A549 (cell line): ENCODE measurements around the gene ARHGDIB. TPM values are rescaled to one million over a fixed set of nuclear protein-coding genes. Genes with fewer than 3 reads are reported as not detected.

Experiments
- ATAC-seq, 2 experiments: fragments of 200-7000 bp in 1 of 2; fragments of >200 bp in 1 of 2; cut with Nextera tagmentation in 1 of 2; cut with Tn5 transposase in 1 of 2; 3 replicates each; pipeline versions ENCODE4 v1.8.0 to v1.9.1; 2018 to 2020; ENCODE audit warnings: mild to moderate bottlenecking in 1 of 2, moderate library complexity in 1 of 2
- CTCF ChIA-PET: fragments of 300-600 bp; sonication (Branson Sonifier 250); formaldehyde crosslinking; extraction: SDS; loops from one replicate; lab custom pipeline; 2021; ENCODE audit warnings: antibody characterized with exemption, inconsistent platforms; lab: Yijun Ruan, JAX
- POLR2A ChIA-PET: fragments of 350-600 bp; formaldehyde crosslinking; extraction: SDS; loops from one replicate; lab custom pipeline; 2021; ENCODE audit warnings: antibody characterized with exemption, inconsistent platforms; lab: Yijun Ruan, JAX
- DNase-seq, 2 experiments: peaks; one replicate each; pipeline versions ENCODE4 v3.0.0 to v3.0.0-alpha.2; 2011 to 2016; ENCODE audit warnings: low read depth in 1 of 2, low spot score in 1 of 2
- FAIRE-seq: peaks from 2 replicates; lab custom pipeline; 2011; peaks lifted over from hg19 to GRCh38; lab: Jason Lieb, UNC
- H3K27ac ChIP-seq, 2 experiments: fragments of >200 bp; sonication (Bioruptor Twin); formaldehyde crosslinking; 3 replicates each; pipeline ENCODE4 v1.5.1; 2016 to 2017
- H3K4me1 ChIP-seq: fragments of >200 bp; sonication (Bioruptor Twin); formaldehyde crosslinking; 3 replicates; pipeline ENCODE4 v1.6.1; 2016
- H3K4me2 ChIP-seq: fragments of >200 bp; sonication (Bioruptor Twin); formaldehyde crosslinking; 3 replicates; pipeline ENCODE4 v1.6.1; 2016
- H3K4me3 ChIP-seq: fragments of >200 bp; sonication (Bioruptor Twin); formaldehyde crosslinking; 3 replicates; pipeline ENCODE4 v1.5.1; 2016
- H3K9me3 ChIP-seq: fragments of >200 bp; sonication (Bioruptor Twin); formaldehyde crosslinking; 3 replicates; pipeline ENCODE4 v1.6.1; 2016
- BHLHE40 ChIP-seq: IDR thresholded peaks from 2 replicates; pipeline ENCODE4 v1.6.1; 2012; ENCODE audit warnings: low read depth, low read length, inconsistent platforms
- FOSB ChIP-seq: fragments of 250-450 bp; sonication (Bioruptor Pico); IDR thresholded peaks from 2 replicates; pipeline ENCODE4 v1.5.0; 2020; ENCODE audit warnings: mild to moderate bottlenecking, moderate library complexity
- FOSL2 ChIP-seq, 2 experiments: fragments of 450-650 bp in 1 of 2; fragments of >200 bp in 1 of 2; sonication (Bioruptor Twin) in 1 of 2; formaldehyde crosslinking; IDR thresholded peaks; 2 replicates each; pipeline versions ENCODE4 v1.5.0 to v1.6.1; 2016 to 2020; ENCODE audit warnings: mild to moderate bottlenecking in 1 of 2, moderate library complexity in 1 of 2
- GATA3 ChIP-seq: IDR thresholded peaks from 2 replicates; pipeline ENCODE4 v1.6.1; 2012; ENCODE audit warnings: borderline replicate concordance
- HDAC2 ChIP-seq: fragments of 200-600 bp; sonication (generic); IDR thresholded peaks from 2 replicates; pipeline ENCODE4 v1.6.1; 2016
- HOXA7 ChIP-seq: fragments of 250-450 bp; sonication (Bioruptor Pico); IDR thresholded peaks from 2 replicates; pipeline ENCODE4 v1.5.0; 2020; ENCODE audit warnings: mild to moderate bottlenecking, moderate library complexity
- HOXB5 ChIP-seq: fragments of 250-450 bp; sonication (Bioruptor Pico); IDR thresholded peaks from 2 replicates; pipeline ENCODE4 v1.5.0; 2020; ENCODE audit warnings: mild to moderate bottlenecking, moderate library complexity
- MAZ ChIP-seq: fragments of 150-350 bp; IDR thresholded peaks from 2 replicates; pipeline ENCODE4 v1.6.1; 2014; ENCODE audit warnings: antibody characterized with exemption, low read depth, low read length, borderline replicate concordance
- MYC ChIP-seq: IDR thresholded peaks from 2 replicates; pipeline ENCODE4 v1.6.1; 2012; ENCODE audit warnings: mild to moderate bottlenecking, inconsistent platforms, low read length, improper control_type of control experiment, borderline replicate concordance
- NPAS2 ChIP-seq: fragments of 250-450 bp; sonication (Bioruptor Pico); IDR thresholded peaks from 2 replicates; pipeline ENCODE4 v1.8.0; 2022; ENCODE audit warnings: mild to moderate bottlenecking, moderate library complexity, borderline replicate concordance
- NR3C1 ChIP-seq: fragments of >200 bp; sonication (Bioruptor Twin); formaldehyde crosslinking; IDR thresholded peaks from 3 replicates; pipeline ENCODE4 v1.6.1; 2017
- PBX3 ChIP-seq: IDR thresholded peaks from 2 replicates; pipeline ENCODE4 v1.6.1; 2012
- POLR2A ChIP-seq: IDR thresholded peaks from 2 replicates; pipeline ENCODE4 v1.6.1; 2012; ENCODE audit warnings: mild to moderate bottlenecking, low read length
- RAD21 ChIP-seq, 2 experiments: fragments of >200 bp in 1 of 2; sonication (Bioruptor Twin) in 1 of 2; formaldehyde crosslinking in 1 of 2; IDR thresholded peaks in 1 of 2; conservative IDR thresholded peaks in 1 of 2; 2 replicates in 1 of 2; 3 replicates in 1 of 2; pipeline ENCODE4 v1.6.1; 2012 to 2018; ENCODE audit warnings: inconsistent platforms in 1 of 2
- RARB ChIP-seq: fragments of 250-450 bp; sonication (Bioruptor Pico); IDR thresholded peaks from 2 replicates; pipeline ENCODE4 v1.8.0; 2021; ENCODE audit warnings: mild to moderate bottlenecking, moderate library complexity
- RFX5 ChIP-seq: fragments of 450-650 bp; IDR thresholded peaks from 2 replicates; pipeline ENCODE4 v1.7.1; 2014; ENCODE audit warnings: antibody characterized with exemption, mild to moderate bottlenecking, moderate library complexity
- TFCP2L1 ChIP-seq: fragments of 250-450 bp; sonication (Bioruptor Pico); IDR thresholded peaks from 2 replicates; pipeline ENCODE4 v1.5.0; 2021; ENCODE audit warnings: mild to moderate bottlenecking
- WGBS: methylation state at CpG from one replicate; pipeline ENCODE4 v1.1.6; 2017; ENCODE audit errors: missing lambda C conversion rate; 5-methylcytosine and 5-hydroxymethylcytosine counted together
- polyA plus RNA-seq, 4 experiments: library from polyadenylated mRNA; depleted of rRNA in 3 of 4; stranded (reverse); fragments of >200 nt; fragmentation: RNase III in 1 of 4; extraction: RNeasy Plus Mini Kit Qiagen cat#74134 plus additional on column Dnase treatment in 1 of 4; gene quantifications; 2 replicates in 3 of 4; 3 replicates in 1 of 4; pipeline ENCODE4 v1.2.3, GENCODE V29; 2011 to 2017
- TF ChIP-seq, protein P1 (sequence below): IDR thresholded peaks from 2 replicates; pipeline ENCODE4 v1.6.1; 2012; ENCODE audit warnings: low read depth, borderline replicate concordance
- TF ChIP-seq, protein P2 (sequence below): fragments of >200 bp; sonication (Bioruptor Twin); formaldehyde crosslinking; IDR thresholded peaks from 2 replicates; pipeline ENCODE4 v1.6.1; 2016

ARHGDIB gene
- polyA plus RNA-seq, 2 of the 4 experiments (the other 2 are of a cell fraction) = 0.84 to 3.5 TPM

DNA sequence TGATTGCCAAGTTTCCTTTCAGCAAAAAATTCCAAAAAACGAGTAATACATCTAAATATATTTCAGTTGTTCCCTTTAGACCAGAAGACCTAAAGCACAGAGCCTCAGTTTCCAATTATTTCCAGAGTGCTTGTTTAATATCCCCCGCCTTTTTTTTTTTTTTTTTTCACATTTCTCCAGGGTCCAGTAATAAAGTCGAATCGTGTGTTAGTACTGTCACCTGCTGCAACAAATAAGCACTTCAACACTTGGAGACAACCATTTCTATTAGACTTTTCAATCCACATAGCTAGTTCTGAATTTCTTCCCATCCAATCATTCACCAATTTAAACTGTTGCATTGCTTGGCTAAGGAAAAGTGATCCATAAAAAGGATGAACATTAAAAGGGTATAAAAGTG is 25.0 kb upstream of the ARHGDIB start:
- FAIRE-seq (no peak), DNase-seq (no peak), ATAC-seq (no peak)
- H3K9me3 ChIP-seq = 0 out of 3 replicates have a peak, but pooled peaks cover 4% of the 10 kb centered on the region
- ChIA-PET CTCF (interaction anchor here (1.1 to 1.9 kb wide), 2 partner anchors 49 to 141 kb away, joined by 4 to 6 read pairs; no protein-coding TSS in a partner anchor), POLR2A (no interaction called here)
- TF ChIP-seq MYC (no peak), RFX5 (no peak), HDAC2 (no peak), RAD21 (conservative IDR thresholded peaks at IDR 0.05 in 1 of 2, IDR thresholded peaks at IDR 0.05 in 1 of 2) (peak in 1 of 2 experiments; percentile 37; a peak in 3 of 5 replicates), NPAS2 (CRISPR knock-in tag) (no peak), NR3C1 (no peak), POLR2A (no peak)
- 38% methylated on average over 4 of the region's 4 CpGs for WGBS
- H3K4me3 ChIP-seq = no peak overlapping the region
- no peaks in the 10 kb centered on the region for H3K4me1 ChIP-seq
- H3K27ac ChIP-seq = no peak overlapping the region
- no peak overlapping the region for H3K4me2 ChIP-seq

DNA sequence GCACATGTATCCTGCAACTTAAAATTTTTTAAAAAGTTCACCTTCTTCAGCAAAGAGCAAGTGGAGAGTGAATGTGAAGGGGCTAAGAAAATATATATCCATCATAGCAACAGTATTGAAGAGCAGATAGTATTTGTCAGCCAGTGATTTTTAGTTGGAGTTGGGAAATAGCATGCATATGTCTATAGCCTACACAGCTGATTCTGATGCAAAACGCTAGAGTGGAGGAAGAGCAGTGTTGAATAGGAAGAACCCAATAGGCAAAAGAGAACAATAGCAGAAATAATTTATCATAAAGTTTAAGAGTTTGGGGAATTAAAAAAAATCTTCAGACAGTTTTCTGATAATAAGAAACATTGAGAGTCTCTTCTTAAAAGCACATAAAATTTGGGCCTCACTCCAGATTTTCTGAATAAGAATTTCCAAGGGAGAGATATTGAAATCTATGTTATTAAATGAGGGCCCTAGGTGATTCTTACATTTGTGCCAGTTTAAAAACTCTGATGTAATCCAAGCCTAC is 23.4 kb upstream of the ARHGDIB start:
- Histone ChIP-seq H3K4me3 (no peak overlapping the region), H3K27ac (no peak overlapping the region), H3K4me2 (no peak overlapping the region)
- no peak for DNase-seq
- CTCF ChIA-PET = interaction anchor here (1.5 to 1.9 kb wide), 2 partner anchors 139 to 174 kb away, joined by 6 to 8 read pairs; no protein-coding TSS in a partner anchor
- no peak for TF ChIP-seq FOSL2 (IDR thresholded peaks at IDR 0.05)
- no peak for TF ChIP-seq FOSL2 (CRISPR knock-in tag; IDR thresholded peaks at IDR 0.05)
- TF ChIP-seq PBX3 = no peak
- TF ChIP-seq TFCP2L1 (CRISPR knock-in tag) = no peak
- TF ChIP-seq, all 56 proteins: peak for 0
- ATAC-seq (no peak), FAIRE-seq (no peak)
- WGBS = 84% methylated on average over 1 of the region's 1 CpG
- POLR2A ChIA-PET = no interaction called here
- no peaks in the 10 kb centered on the region for H3K4me1 ChIP-seq
- H3K9me3 ChIP-seq = 0 out of 3 replicates have a peak, but pooled peaks cover 4% of the 10 kb centered on the region

GRCh38 chr12:14984036-14984435 is 22.6 kb upstream of the ARHGDIB start:
- DNase-seq (no peak), ATAC-seq (no peak), FAIRE-seq (no peak)
- Histone ChIP-seq H3K4me3 (no peak overlapping the region), H3K27ac (no peak overlapping the region), H3K4me2 (no peak overlapping the region), H3K9me3 (0 out of 3 replicates have a peak, but pooled peaks cover 4% of the 10 kb centered on the region), H3K4me1 (no peaks in the 10 kb centered on the region)
- ChIA-PET CTCF (no interaction called here), POLR2A (no interaction called here)
- TF ChIP-seq GATA3 = no peak
- TF ChIP-seq, protein P1, sequence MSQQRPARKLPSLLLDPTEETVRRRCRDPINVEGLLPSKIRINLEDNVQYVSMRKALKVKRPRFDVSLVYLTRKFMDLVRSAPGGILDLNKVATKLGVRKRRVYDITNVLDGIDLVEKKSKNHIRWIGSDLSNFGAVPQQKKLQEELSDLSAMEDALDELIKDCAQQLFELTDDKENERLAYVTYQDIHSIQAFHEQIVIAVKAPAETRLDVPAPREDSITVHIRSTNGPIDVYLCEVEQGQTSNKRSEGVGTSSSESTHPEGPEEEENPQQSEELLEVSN = no peak
- WGBS = 0% methylated on average over 1 of the region's 1 CpG

DNA sequence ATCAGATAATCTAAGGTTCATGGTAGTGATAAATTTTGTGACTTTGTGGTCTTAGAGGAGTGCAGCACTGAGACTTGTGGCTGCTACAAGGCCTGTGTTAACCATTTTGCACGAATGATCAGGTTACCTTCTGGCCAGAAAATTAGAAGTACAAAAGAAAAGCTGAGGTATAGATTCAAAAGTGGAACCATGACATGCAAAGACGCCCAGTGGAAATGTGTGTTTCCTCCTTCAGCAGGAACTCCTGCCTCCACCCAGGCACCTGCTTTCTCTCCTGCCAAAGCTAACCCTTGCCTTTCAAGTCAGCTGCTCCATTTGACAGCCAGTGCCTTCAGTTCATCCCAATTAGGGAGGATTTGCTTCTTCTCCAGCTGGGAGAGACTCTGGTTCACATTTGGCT is 21.6 kb upstream of the ARHGDIB start:
- WGBS = 40% methylated on average over 2 of the region's 2 CpGs
- no peak overlapping the region for H3K4me2 ChIP-seq
- CTCF ChIA-PET = interaction anchor here (0.7 to 1.0 kb wide), 3 partner anchors 137 to 1841 kb away, joined by 3 read pairs; no protein-coding TSS in a partner anchor
- H3K9me3 ChIP-seq = 0 out of 3 replicates have a peak, but pooled peaks cover 4% of the 10 kb centered on the region
- no peaks in the 10 kb centered on the region for H3K4me1 ChIP-seq
- no peak overlapping the region for H3K27ac ChIP-seq
- FAIRE-seq (no peak), DNase-seq (no peak), ATAC-seq (no peak)
- TF ChIP-seq HOXB5 (no peak), HOXA7 (CRISPR knock-in tag) (no peak), RARB (CRISPR knock-in tag) (no peak), FOSB (CRISPR knock-in tag) (no peak), MAZ (no peak), NPAS2 (CRISPR knock-in tag) (no peak), BHLHE40 (no peak)
- TF ChIP-seq, protein P1 = no peak
- TF ChIP-seq, protein P2, sequence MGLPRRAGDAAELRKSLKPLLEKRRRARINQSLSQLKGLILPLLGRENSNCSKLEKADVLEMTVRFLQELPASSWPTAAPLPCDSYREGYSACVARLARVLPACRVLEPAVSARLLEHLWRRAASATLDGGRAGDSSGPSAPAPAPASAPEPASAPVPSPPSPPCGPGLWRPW = no peak
- POLR2A ChIA-PET = no interaction called here
- H3K4me3 ChIP-seq = no peak overlapping the region
